ENCODE results near the gene WSCD1.

WSCD1 gene

DNA sequence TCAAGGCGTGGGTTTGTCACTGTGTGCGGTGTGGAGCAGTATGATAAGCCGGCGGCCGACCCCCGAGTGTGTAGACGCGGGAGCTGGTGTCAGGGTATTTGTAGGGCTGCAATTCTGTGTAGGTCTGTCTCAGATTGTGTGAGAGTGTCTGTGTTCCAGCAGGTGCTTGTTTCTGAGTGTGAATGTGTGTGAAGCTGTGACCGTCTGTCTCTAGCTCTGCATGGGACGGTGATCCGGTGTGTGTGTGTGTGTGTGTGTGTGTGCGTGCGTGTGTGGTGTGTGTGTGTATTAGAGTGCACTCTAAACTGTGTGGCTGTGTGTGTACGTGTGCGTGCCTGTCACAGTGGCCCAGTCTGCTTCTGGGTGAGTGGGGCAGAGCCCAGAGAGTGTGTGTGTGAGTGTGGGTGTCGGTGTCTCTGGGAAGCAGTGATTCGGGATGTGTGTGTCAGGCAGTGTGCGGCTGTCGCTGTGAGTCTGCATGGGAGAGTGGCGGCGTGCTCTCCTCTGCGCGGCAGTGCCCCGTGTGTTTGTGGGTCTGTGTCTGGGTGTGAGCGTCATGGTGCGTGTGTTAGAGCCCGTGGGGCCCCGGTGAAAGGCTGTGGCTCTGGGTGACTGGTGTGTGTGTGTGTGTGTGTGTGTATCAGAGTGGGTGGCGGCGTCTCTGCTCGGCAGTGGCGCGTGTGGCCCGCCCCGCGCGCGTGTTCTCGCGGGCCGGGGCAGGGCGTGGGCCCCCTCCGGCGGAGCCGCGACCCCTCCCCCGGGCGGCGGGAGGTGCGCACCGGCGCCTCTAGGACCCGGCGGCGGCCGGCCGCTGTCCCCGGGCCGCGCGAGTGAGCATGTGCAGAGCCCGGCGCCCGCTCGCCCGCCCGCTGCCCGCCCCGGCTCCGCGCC is at the start of gene WSCD1:
Gene WSCD1, plus strand, starts transcription at position 841 of the 891 bp plus-strand sequence. CDS start 10,280 bp downstream, outside the sequence.
- DNase-seq = peak; percentile 44

DNA sequence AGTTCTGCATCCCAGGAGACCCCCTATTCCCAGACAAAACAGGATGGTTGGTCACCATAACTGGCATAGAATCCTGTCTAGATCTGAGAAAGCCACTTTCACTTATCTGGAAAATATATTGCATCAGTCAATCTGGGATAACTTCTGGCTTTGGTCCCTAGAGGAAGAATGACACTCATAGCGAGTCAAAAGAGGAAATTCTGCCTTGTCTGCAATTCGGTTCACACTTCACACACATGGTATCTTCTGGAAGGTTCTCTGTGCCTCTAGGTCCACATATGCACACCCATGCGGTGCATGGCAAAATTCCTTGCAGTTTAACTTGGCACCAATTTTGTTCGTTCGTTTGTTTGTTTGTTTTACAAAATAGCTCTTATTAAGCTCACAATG is 49.2 kb upstream of the WSCD1 start:
- no peak for DNase-seq

DNA sequence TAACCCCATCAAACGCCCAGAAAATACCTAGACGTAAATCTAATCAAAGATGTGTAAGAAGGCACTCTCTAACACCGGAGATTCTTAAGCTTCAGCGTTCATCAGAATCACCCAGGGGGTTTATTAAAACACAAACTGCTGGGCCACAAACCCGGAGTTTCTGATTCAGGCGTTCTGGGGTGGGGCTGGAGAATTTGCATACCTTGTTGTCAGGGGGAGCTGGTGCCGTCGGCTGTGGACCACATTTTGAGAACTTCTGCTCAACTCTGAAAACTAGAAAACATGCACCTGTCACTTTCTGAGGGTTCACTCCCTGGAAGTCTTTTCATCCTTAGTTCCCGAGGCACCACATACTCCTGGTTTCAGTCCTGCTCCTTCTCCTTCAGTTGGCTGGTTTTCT is 48.6 kb upstream of the WSCD1 start:
- no peak for DNase-seq

GRCh38 chr17:6023036-6023831 is 46.9 kb upstream of the WSCD1 start:
- no peak for DNase-seq

- DNase-seq = no peak
Measured at GRCh38 chr17:6024576-6024975, 45.6 kb upstream of the WSCD1 start.

DNA sequence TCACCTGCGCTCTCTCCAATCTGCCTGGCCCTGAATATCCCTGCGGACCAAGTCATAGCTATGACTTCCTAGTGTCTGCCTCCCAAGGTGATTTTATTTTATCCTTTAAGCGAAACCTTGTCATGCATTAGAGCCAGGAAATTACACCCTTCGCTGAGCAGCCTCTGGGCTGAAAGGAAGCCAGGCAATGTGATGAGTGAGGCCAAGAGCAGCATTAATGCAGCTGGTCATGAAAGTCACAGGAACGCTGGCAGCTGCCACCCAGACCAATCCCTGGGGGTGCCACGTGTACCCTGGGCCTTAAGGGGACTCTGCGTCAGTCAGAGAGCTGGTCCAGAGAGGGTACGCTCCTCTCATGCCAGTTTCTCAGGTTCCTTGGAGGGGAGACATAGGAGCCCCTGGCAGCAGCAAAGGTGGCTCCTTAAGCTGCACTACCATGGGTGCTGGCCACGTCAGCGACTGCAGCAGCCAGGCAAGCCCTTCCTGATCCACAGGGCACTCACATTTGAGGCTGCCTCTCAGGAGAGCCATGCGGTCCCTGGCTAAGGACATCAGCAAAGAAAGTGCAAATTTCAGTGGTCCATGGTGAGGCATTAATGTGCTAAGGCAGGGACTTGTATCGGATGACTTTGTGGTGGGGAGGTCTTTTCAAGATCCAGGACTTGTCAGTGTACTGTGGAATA is 42.7 kb upstream of the WSCD1 start:
- DNase-seq = peak; percentile 62

DNA sequence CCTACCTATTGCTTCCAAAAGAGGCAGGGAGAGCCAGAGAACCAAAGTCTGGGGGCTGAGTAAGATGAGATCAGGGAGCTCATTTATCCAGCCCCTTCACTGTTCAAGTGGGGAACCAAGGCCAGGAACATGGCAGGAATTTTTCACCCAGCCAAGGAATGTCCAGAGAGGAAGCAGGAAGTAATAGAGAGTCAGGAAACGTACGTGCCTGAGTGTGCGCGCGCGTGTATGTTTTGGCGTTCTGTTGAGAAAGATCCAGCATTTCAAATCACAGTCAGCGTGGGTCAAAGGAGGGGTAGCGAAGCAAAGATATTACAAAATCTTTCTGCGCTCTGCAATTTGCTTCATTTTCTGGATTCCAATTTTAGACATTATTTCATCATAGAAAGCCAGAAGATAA is 41.9 kb upstream of the WSCD1 start:
- no peak for DNase-seq

DNA sequence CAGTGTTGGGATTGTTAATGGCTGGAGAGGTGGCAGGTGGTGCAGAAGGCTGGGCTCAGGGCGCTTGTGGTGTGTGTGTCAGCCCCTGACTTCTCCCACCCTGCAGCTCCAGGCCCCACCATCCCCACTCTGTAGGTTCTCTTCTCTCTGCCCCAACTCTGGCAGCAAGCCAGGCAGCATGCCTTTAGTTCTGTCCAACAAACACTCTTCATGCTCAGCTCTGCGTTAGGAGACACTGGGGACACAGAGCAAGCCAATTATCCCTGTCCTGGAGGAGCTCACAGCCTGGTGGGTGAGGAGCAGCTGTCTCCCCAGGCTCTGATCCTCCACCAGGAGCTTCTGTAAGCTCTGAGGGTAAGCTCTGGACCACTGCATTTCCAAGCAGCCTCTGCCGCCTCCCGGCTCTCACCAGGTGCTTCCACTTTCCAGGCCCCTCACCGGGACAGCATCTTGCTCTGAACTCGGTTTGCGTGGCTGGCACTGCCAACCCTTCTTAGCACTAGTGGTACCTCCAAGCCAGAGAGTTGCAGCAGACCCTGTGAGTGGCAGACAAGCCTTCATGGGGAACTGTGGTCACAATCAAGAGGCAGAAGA is 34.3 kb upstream of the WSCD1 start:
- peak; percentile 34 for DNase-seq

DNA sequence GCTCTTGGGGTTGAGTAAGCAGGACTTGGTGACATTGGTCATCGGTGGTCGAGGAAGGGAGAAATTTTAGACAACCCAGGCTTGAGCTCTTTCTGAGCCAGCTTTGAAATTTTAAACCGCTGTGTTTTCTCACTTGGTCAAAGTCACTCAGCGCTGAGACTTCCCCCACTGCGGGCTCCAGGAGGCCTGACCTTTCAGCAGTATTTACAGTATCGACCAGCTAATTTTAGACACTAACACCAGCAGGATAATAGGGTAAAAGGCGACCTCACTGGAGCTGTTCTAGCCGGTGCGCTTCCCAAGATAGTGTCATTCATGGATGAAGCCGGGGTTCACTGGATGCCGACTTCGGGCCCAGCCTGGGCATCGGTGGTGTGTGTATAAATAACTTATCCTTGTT is 29.7 kb upstream of the WSCD1 start:
- DNase-seq = no peak

- DNase-seq = no peak
Measured at GRCh38 chr17:6041246-6041645, 28.9 kb upstream of the WSCD1 start.

DNA sequence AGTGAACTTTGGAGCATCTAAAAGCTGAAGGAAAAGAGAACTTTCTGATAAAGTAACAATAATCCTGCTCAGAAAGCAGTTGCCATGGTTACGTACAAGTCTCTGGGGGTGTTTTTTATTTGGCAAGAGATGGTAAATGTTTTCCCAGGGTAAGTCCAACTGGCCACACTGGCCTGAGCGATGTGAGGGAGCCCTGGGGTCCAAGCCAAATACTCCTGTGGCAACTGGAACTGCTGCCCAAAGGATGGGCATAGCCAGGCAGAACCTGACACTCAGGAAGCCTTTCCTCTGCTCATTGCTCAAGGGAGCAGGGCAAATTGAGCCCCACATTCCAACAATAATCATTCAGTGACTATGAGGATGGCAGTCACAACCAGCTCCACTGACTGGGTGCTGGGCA is 26.8 kb upstream of the WSCD1 start:
- peak; percentile 4 for DNase-seq

DNA sequence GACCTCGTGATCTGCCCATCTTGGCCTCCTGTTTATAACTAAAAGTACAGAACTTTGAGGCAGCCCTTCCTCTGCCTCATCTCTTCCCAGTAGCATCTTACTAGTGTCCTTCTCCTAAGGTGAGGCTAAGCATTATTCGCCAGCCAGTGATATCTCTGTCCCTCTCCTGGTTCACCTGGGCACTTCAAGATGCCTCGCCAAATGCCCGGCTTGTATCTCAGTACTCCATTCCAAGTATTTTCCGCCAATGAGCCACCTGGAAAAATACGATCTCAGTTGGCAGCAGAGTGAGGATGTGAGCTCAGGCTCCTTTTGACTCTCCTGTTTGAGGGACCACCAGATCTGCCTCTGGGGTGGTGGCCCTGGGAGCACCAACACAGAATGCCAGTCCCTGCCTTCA is 25.9 kb upstream of the WSCD1 start:
- DNase-seq = no peak

DNA sequence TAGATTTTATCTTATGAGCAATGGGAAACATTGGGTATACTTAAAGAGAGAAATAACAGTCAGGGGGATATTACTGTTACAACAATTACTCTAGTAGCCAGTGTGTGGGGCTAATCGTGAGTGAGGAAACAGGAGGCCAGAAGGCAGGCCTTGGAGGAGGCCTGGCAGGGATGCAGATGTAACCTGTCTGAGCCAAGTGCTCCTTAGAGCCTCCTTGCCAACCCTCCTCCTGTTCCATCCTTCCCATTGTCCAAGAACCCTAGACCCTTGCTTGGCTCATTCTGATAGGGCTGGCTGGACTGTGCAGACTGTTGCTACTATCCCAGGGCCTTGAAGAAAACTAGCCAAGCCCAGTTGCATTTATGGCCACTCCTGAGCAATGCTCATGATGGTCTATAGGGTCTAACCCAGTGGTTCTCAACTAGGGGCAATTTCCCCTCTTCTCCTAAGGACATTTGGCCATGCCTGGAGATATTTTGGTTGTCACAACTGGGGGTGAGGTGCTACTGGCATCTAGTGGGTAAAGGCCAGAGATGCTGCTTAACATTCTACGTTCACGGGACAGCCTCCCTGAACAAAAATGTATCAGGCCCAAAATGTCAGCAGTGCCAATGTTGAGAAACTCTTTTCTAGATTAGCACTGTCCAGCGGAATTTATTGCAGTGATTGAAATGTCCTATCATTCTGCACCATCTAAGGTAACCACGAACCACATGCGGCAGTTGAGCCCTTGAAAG is 24.4 kb upstream of the WSCD1 start:
- no peak for DNase-seq

GRCh38 chr17:6046431-6046830 is 23.7 kb upstream of the WSCD1 start:
- DNase-seq = no peak

- DNase-seq = no peak
Measured at GRCh38 chr17:6046931-6047330, 23.2 kb upstream of the WSCD1 start.

- peak; percentile 5 for DNase-seq
Measured at GRCh38 chr17:6047966-6048365, 22.2 kb upstream of the WSCD1 start.

DNA sequence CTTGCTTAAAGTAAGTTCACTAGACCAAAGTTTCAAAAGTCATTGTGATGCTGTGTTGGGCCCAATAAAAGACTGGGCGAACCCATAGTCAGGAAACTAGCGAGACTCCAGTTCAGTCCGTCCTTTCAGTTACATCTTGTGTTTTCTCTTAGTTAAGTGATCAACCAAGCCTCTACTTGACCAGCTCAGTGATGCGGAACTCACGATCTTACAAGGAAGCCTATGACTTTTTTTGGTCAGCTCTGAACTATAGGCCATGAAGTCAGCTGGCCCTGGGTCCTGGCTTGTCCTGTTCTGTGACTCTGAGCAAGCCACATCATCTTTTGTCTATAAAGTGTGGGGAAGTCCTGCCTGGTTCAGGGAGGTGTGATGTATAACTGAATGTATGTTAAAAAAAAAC is 21.7 kb upstream of the WSCD1 start:
- peak; percentile 2 for DNase-seq

GRCh38 chr17:6052926-6053325 is 17.3 kb upstream of the WSCD1 start:
- no peak for DNase-seq

DNA sequence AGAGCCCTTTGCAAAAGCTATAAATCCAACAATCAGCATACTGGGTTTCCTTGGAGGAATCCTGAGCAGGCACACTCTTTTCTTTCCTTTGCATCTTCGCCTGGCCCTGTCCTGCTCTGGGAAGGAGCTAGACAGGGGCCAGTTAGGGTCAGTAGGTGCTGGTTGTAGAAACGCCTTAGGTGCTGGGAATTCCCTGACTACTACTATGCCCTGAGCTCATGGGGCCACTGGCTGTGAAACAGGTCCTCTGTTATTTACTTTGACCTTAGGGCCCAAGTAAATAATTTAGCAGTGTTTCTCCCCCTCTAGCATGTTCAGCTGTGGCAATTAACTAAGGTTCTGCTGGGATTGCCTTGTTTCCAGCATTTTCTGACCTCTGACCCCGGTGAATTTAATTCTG is 15.8 kb upstream of the WSCD1 start:
- DNase-seq = no peak

- DNase-seq = no peak
Measured at GRCh38 chr17:6056104-6056503, 14.1 kb upstream of the WSCD1 start.

GRCh38 chr17:6057562-6057961 is 12.6 kb upstream of the WSCD1 start:
- DNase-seq = no peak

GRCh38 chr17:6059406-6059805 is 10.8 kb upstream of the WSCD1 start:
- no peak for DNase-seq
